HG02885 (cell line): ENCODE data around the gene IFI6.
"Not testable (repeated sequence)": the region's sequence is repeated elsewhere in the genome, so short reads cannot be mapped to it uniquely, and the experiment has no call there.

Source experiments
- ATAC-seq: cut with Tn5 transposase; IDR thresholded peaks from one replicate; pipeline ENCODE4 v1.9.1; 2021; ENCODE audit warnings: mild to moderate bottlenecking; ENCODE audit not compliant: unreplicated experiment, poor library complexity

IFI6 gene

DNA sequence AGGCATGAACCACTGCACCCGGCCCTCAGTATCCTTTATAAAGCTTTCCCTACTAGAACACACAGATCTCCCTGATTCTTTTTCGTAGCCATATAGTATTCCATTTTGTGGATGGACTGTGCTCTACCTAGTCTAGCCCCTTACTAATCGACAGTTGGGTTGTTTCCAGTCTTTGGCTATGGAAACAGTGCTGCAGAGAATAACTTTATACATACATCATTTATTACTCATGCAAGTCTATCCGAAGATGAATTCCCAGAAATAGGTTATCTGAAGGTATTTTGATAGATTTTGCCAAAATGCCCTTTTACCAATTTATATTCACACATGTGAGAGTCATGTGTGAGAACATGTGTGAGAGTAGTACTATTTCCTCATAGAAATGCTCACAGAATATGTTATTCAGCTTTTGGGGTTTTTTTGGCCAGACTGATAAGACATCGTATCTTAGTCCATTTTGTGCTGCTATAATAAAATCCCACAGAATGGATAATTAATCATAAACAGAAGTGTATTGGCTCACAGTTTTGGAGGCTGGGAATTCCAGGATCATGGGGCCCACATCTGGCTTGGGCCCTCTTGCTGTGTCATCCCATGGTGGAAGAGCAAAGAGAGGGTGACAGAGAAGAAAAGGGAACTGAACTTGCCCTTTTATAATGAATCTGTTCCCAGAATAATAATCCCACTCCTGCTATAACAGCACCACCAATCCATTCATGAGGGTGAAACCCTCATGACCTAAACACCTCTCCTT is 19.7 kb downstream of the IFI6 start:
- ATAC-seq, result no peak

- no peak for ATAC-seq
These were observed 21.3 kb downstream of the IFI6 start for GRCh38 chr1:27650539-27651175.

- ATAC-seq, result no peak
These were observed 21.8 kb downstream of the IFI6 start for GRCh38 chr1:27650171-27650538.

DNA sequence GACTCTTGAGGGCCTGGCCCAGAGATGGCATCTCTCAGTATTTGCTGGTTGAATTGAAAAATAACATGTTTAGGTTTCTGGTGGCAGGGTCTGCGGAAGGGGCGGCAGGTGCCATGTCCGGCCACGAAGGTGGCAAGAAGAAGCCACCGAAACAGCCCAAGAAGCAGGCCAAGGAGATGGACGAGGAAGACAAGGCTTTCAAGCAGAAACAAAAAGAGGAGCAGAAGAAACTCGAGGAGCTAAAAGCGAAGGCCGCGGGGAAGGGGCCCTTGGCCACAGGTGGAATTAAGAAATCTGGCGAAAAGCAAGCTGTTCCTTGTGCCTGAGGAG is 22.7 kb downstream of the IFI6 start:
- no peak for ATAC-seq

- ATAC-seq, result no peak
These were observed 23.2 kb downstream of the IFI6 start for GRCh38 chr1:27648602-27649305.

- ATAC-seq, result no peak
These were observed 24.7 kb downstream of the IFI6 start for GRCh38 chr1:27647328-27647727.

DNA sequence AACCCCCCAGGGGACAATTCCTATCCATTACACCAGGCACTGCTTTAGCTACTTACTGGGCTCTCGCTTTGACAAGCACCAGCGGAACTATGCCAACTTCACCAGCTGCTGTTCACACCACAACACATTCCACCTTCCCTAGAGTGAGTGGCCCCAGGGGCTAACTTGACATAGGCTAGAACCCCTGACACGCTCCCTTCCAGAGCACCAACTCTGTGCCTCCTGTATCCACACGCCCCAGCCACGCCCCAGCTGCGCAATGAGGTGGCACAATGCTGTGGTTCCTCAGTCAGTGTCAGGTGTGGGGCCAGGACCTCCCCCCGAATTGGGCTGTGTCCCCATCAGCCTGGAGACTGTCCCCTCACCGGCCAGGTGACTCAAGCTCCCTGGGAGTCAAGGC is 25.3 kb downstream of the IFI6 start:
- ATAC-seq, result no peak

DNA sequence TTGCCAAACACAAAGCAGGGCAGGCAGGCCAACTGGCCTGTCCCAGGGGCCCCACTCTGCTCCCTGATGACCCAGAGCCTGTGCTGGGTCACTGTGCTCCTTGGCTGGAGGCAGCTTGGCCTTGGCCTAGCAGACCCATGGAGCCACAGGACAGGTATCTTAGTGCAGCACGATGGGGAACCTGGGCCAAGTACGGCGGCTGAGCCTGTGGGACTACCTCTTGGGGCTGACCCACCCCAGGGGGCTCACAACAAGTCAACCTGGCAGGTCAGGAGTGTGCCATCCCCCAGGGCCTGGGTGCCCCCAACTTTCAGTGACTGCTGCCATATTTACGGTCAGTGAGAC is 26.9 kb downstream of the IFI6 start:
- ATAC-seq, result no peak

GRCh38 chr1:27644369-27645070 is 27.5 kb downstream of the IFI6 start:
- no peak for ATAC-seq

GRCh38 chr1:27643600-27644368 is 28.2 kb downstream of the IFI6 start:
- no peak for ATAC-seq

DNA sequence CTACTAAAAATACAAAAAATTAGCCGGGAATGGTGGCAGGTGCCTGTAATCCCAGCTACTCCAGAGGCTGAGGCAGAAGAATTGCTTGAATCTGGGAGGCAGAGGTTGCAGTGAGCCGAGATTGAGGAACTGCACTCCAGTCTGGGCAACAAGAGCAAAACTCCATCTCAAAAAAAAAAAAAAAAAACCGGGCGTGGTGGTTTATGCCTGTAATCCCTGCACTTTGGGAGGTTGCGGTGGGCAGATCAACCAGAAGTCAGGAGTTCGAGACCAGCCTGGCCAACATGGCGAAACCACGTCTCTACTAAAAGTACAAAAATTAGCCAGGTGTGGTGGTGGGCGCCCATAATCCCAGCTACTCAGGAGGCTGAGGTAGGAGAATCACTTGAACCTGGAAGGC is 31.5 kb downstream of the IFI6 start:
- ATAC-seq, result not testable (repeated sequence)

- no peak for ATAC-seq
These were observed 33.2 kb downstream of the IFI6 start for GRCh38 chr1:27638805-27639204.

- ATAC-seq, result no peak
These were observed 33.8 kb downstream of the IFI6 start for GRCh38 chr1:27638047-27638734.

GRCh38 chr1:27635396-27636142 is 36.4 kb downstream of the IFI6 start:
- no peak for ATAC-seq

- ATAC-seq, result no peak
These were observed 37.0 kb downstream of the IFI6 start, which contains the start of gene FGR for GRCh38 chr1:27634985-27635367. TSS of gene FGR (minus strand) at chr1:27635185. CDS start at chr1:27623916, 11,269 bp downstream.

- ATAC-seq, result no peak
These were observed 37.6 kb downstream of the IFI6 start for GRCh38 chr1:27634177-27634984.

DNA sequence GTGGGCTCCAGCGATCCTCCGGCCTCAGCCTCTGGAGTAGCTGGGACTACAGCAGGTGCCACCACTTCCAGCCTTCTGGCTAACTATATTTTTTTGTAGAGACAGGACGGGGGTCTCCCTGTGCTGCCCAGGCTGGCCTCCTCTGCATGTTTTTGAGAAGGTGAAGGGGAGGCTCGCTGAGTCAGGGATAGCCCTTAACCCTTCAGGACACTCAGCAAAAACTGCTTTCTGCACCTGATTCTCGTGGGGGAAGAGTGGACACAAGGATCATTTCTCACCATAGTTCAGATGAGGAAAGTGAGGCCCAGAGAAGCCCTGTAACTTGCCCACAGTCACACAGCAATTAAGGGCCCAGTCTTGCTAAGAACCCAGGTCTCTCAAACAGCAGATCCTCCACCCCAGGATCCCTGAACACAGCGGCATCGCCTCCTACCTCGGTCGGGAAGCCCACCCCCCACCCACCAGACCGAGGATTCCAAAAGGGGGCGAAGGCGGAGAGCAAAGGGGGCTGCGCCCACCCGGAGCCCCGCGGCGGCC is 38.3 kb downstream of the IFI6 start:
- no peak for ATAC-seq

GRCh38 chr1:27633298-27633610 is 38.7 kb downstream of the IFI6 start:
- ATAC-seq, result no peak
